Peyer's patch (tissue), 4 donors: ENCODE data around the gene CCND2. TPM values are rescaled to one million over a fixed set of nuclear protein-coding genes. Genes with fewer than 3 reads are reported as not detected.

Experiments
- DNase-seq, 3 donors: peaks; one replicate each; pipeline ENCODE4 v3.0.0-alpha.2; 2017 to 2019
- H3K27ac ChIP-seq, 4 donors: fragments of 200-600 bp; sonication (generic); one replicate each; pipeline ENCODE4 v1.5.1; 2016 to 2019
- H3K27me3 ChIP-seq, 2 donors: fragments of 200-600 bp; sonication (generic); one replicate each; pipeline ENCODE4 v1.5.1; 2019
- H3K36me3 ChIP-seq, 3 donors: fragments of 200-600 bp; sonication (generic); one replicate each; pipeline ENCODE4 v1.5.1; 2016 to 2019
- H3K4me1 ChIP-seq, 4 donors: fragments of 200-600 bp; sonication (generic); one replicate each; pipeline ENCODE4 v1.5.1; 2016 to 2019
- H3K4me3 ChIP-seq, 4 donors: fragments of 200-600 bp; sonication (generic); 1 replicate in 3 of 4; 2 replicates in 1 of 4; pipeline ENCODE4 v1.5.1; 2016 to 2019; ENCODE audit warnings: mild to moderate bottlenecking in 1 of 4
- H3K9me3 ChIP-seq, 4 donors: fragments of 200-600 bp; sonication (generic); one replicate each; pipeline ENCODE4 v1.5.1; 2016 to 2019; ENCODE audit warnings: mild to moderate bottlenecking in 1 of 4
- CTCF ChIP-seq, 6 experiments: fragments of 450-650 bp in 4 of 6; fragments of 200-600 bp in 2 of 6; sonication (generic) in 1 of 6; IDR thresholded peaks; one replicate each; pipeline ENCODE4 v1.5.1; 2017 to 2019; ENCODE audit warnings: antibody characterized with exemption in 6 of 6, mild to moderate bottlenecking in 3 of 6, moderate library complexity in 1 of 6
- POLR2A ChIP-seq, 2 donors: fragments of 450-650 bp; IDR thresholded peaks; one replicate each; pipeline ENCODE4 v1.5.1; 2017; ENCODE audit warnings: antibody characterized with exemption in 2 of 2, mild to moderate bottlenecking in 2 of 2, moderate library complexity in 2 of 2
- total RNA-seq, 4 donors: library from RNA; depleted of rRNA; stranded (reverse); fragments of >200 nt; gene quantifications; one replicate each; pipeline ENCODE4 v1.1.0, GENCODE V29; 2016

CCND2 gene
- total RNA-seq, 4 donors from 2014 or later: 72.0 to 162 (median 97.6) TPM

- peaks cover 0 to 16% (median 1%) of the 10 kb centered on the region in 4 donors for H3K4me1 ChIP-seq
- no peak for DNase-seq
Measured at GRCh38 chr12:4322726-4323125, 49.2 kb downstream of the CCND2 start.

More at GRCh38 chr12:4322726-4323125, 49.2 kb downstream of the CCND2 start:
- Histone ChIP-seq H3K4me3 (no peak overlapping the region), H3K9me3 (no peaks in the 10 kb centered on the region), H3K36me3 (no peaks in the 10 kb centered on the region), H3K27ac (no peak overlapping the region), H3K27me3 (no peaks in the 10 kb centered on the region)
- no peak for TF ChIP-seq POLR2A (IDR thresholded peaks at IDR 0.05)
- TF ChIP-seq CTCF (IDR thresholded peaks at IDR 0.05): no peak

Other genes starting within 250 kb of the CCND2 start
- 1 to 10 TPM; 1.7 to 8.0 (median 3.0) TPM for gene TIGAR, start 47.5 kb downstream of the CCND2 start, total RNA-seq
- not detected for gene FGF23, start 106.0 kb downstream of the CCND2 start, total RNA-seq
- gene FGF6, start 172.1 kb downstream of the CCND2 start, total RNA-seq: not detected